Activated B cell treated with CpG ODN at 0.5 μM for 24 hours (primary cell): ENCODE results near the gene NUP107. TPM values are rescaled to one million over a fixed set of nuclear protein-coding genes. Genes with fewer than 3 reads are reported as not detected.

Experiments used
- ATAC-seq: fragments of 200-7000 bp; cut with Tn5 transposase; one replicate; pipeline ENCODE4 v1.10.0; 2021; ENCODE audit warnings: low read depth, mild to moderate bottlenecking, moderate library complexity
- CTCF ChIA-PET: fragments of 350-600 bp; sonication (Branson Sonifier 250); formaldehyde crosslinking; loops from one replicate; lab custom pipeline; 2021; ENCODE audit warnings: antibody characterized with exemption; lab: Charles Lee
- POLR2A ChIA-PET: fragments of 350-600 bp; sonication (Branson Sonifier 250); formaldehyde crosslinking; loops from one replicate; lab custom pipeline; 2021; ENCODE audit warnings: antibody characterized with exemption; lab: Charles Lee
- DNase-seq: peaks from one replicate; pipeline ENCODE4 v3.0.0; 2022
- H3K27ac Mint-ChIP-seq: one replicate; pipeline ENCODE4 v1.8.0; 2020; ENCODE audit warnings: mixed read lengths
- H3K27me3 Mint-ChIP-seq: one replicate; pipeline ENCODE4 v1.8.0; 2021; ENCODE audit warnings: mixed read lengths
- H3K36me3 Mint-ChIP-seq: one replicate; pipeline ENCODE4 v1.8.0; 2021; ENCODE audit warnings: low read depth, mixed read lengths
- H3K4me1 Mint-ChIP-seq: one replicate; pipeline ENCODE4 v1.8.0; 2021; ENCODE audit warnings: mixed read lengths
- H3K4me3 Mint-ChIP-seq: one replicate; pipeline ENCODE4 v1.8.0; 2020; ENCODE audit warnings: mild to moderate bottlenecking, mixed read lengths
- H3K9me3 Mint-ChIP-seq: one replicate; pipeline ENCODE4 v1.8.0; 2020; ENCODE audit warnings: mixed read lengths
- CTCF ChIP-seq: fragments of 200-600 bp; IDR thresholded peaks from one replicate; pipeline ENCODE4 v1.8.0; 2022; ENCODE audit warnings: antibody characterized with exemption, mild to moderate bottlenecking
- intact Hi-C: fragments of 100-400 bp; cut with micrococcal nuclease; formaldehyde crosslinking; loops from one replicate; pipeline ENCODE4 v1.15.1; 2024
- total RNA-seq: library from RNA; stranded (reverse); gene quantifications from 2 replicates; pipeline ENCODE4 v1.2.3, GENCODE V29; 2022

NUP107 gene
- total RNA-seq, 1 donor from 2014 or later = 90.8 TPM

GRCh38 chr12:68745904-68746571 lies 59.3 kb downstream of the NUP107 start, which contains the start of gene SLC35E3:
TSS of gene SLC35E3 (plus strand) at chr12:68746176. CDS start at chr12:68746378, 202 bp downstream.
- H3K4me1 Mint-ChIP-seq = peaks cover 50% of the 10 kb centered on the region
- H3K27me3 Mint-ChIP-seq = no peaks in the 10 kb centered on the region
- ChIA-PET POLR2A (interaction anchor here (0.6 to 2.9 kb wide), 12 partner anchors 18 to 1477 kb away, joined by 3 to 62 read pairs (median 3); partner anchors contain the start of genes CAND1, MDM1, MDM2 and NUP107), CTCF (interaction anchor here (0.8 to 1.5 kb wide), 4 partner anchors 10 to 84 kb away, joined by 3 to 4 read pairs (median 3); partner anchors contain the start of gene MDM2)
- H3K4me3 Mint-ChIP-seq = peak within 1 kb of the TSS; percentile 98
- H3K9me3 Mint-ChIP-seq = no peaks in the 10 kb centered on the region
- peaks cover 37% of the 10 kb centered on the region for H3K36me3 Mint-ChIP-seq
- intact Hi-C loops = loop anchor here (1.0 to 5.0 kb wide), 10 partner anchors 27 to 1479 kb away; partner anchors contain the start of genes CAND1, MDM1, NUP107 and RAP1B
- no peak for TF ChIP-seq CTCF
- DNase-seq = peak; percentile 88
- ATAC-seq = peak; percentile 96
- H3K27ac Mint-ChIP-seq = peak within 1 kb of the TSS; percentile 95

GRCh38 chr12:68746572-68747180 lies 59.9 kb downstream of the NUP107 start:
- peaks cover 50% of the 10 kb centered on the region for H3K4me1 Mint-ChIP-seq
- peaks cover 36% of the 10 kb centered on the region for H3K36me3 Mint-ChIP-seq
- DNase-seq (no peak), ATAC-seq (peak; percentile 13)
- peak overlapping the region; percentile 95 for H3K27ac Mint-ChIP-seq
- CTCF ChIA-PET = interaction anchor here (0.8 to 1.5 kb wide), 3 partner anchors 61 to 84 kb away, joined by 3 to 4 read pairs (median 3); partner anchors contain the start of gene MDM2
- H3K27me3 Mint-ChIP-seq = no peaks in the 10 kb centered on the region
- peak overlapping the region; percentile 98 for H3K4me3 Mint-ChIP-seq
- POLR2A ChIA-PET = interaction anchor here (0.5 to 2.9 kb wide), 11 partner anchors 45 to 1478 kb away, joined by 3 to 62 read pairs (median 5); partner anchors contain the start of genes CAND1, MDM1, MDM2 and NUP107
- no peak for TF ChIP-seq CTCF
- no peaks in the 10 kb centered on the region for H3K9me3 Mint-ChIP-seq
- intact Hi-C loops = loop anchor here (1.0 to 5.0 kb wide), 10 partner anchors 26 to 1479 kb away; partner anchors contain the start of genes CAND1, MDM1, NUP107 and RAP1B

- no peak for ATAC-seq
- no peak for DNase-seq
- peaks cover 48% of the 10 kb centered on the region for H3K36me3 Mint-ChIP-seq
- intact Hi-C loops = loop anchor here (5.0 kb wide), 2 partner anchors 512 to 1482 kb away; partner anchors contain the start of gene CAND1
- no peak overlapping the region for H3K27ac Mint-ChIP-seq
- no peaks in the 10 kb centered on the region for H3K27me3 Mint-ChIP-seq
- no peak overlapping the region for H3K4me3 Mint-ChIP-seq
- H3K9me3 Mint-ChIP-seq = no peaks in the 10 kb centered on the region
- no peak for TF ChIP-seq CTCF
- peaks cover 40% of the 10 kb centered on the region for H3K4me1 Mint-ChIP-seq
- ChIA-PET POLR2A (no interaction called here), CTCF (no interaction called here)
Measured at GRCh38 chr12:68749443-68749842, 62.7 kb downstream of the NUP107 start.

- intact Hi-C loops = loop anchor here (5.0 kb wide), 2 partner anchors 513 to 1483 kb away; partner anchors contain the start of gene CAND1
- no peak for TF ChIP-seq CTCF
- H3K4me3 Mint-ChIP-seq = no peak overlapping the region
- DNase-seq = no peak
- H3K27ac Mint-ChIP-seq = no peak overlapping the region
- no peaks in the 10 kb centered on the region for H3K9me3 Mint-ChIP-seq
- H3K4me1 Mint-ChIP-seq = peaks cover 40% of the 10 kb centered on the region
- POLR2A ChIA-PET = no interaction called here
- no peak for ATAC-seq
- CTCF ChIA-PET = no interaction called here
- H3K27me3 Mint-ChIP-seq = no peaks in the 10 kb centered on the region
- H3K36me3 Mint-ChIP-seq = peaks cover 52% of the 10 kb centered on the region
Measured at GRCh38 chr12:68749861-68750260, 63.1 kb downstream of the NUP107 start.

- H3K4me3 Mint-ChIP-seq = no peak overlapping the region
- H3K36me3 Mint-ChIP-seq = peaks cover 57% of the 10 kb centered on the region
- ATAC-seq (no peak), DNase-seq (no peak)
- TF ChIP-seq CTCF = no peak
- no peaks in the 10 kb centered on the region for H3K27me3 Mint-ChIP-seq
- intact Hi-C loops = no loop called here
- H3K9me3 Mint-ChIP-seq = no peaks in the 10 kb centered on the region
- no peak overlapping the region for H3K27ac Mint-ChIP-seq
- POLR2A ChIA-PET = no interaction called here
- peaks cover 34% of the 10 kb centered on the region for H3K4me1 Mint-ChIP-seq
- CTCF ChIA-PET = no interaction called here
Measured at GRCh38 chr12:68750506-68750905, 63.7 kb downstream of the NUP107 start.
